HG02678 (cell line): ENCODE measurements around the gene RTP1.
"Not testable (repeated sequence)": the region's sequence is repeated elsewhere in the genome, so short reads cannot be mapped to it uniquely, and the experiment has no call there.

ENCODE experiments used
- ATAC-seq: cut with Tn5 transposase; IDR thresholded peaks from one replicate; pipeline ENCODE4 v1.9.1; 2021; ENCODE audit warnings: mild to moderate bottlenecking, moderate library complexity; ENCODE audit not compliant: unreplicated experiment

The RTP1 gene

GRCh38 chr3:187237741-187238140 is 40.5 kb downstream of the RTP1 start:
- no peak for ATAC-seq

DNA sequence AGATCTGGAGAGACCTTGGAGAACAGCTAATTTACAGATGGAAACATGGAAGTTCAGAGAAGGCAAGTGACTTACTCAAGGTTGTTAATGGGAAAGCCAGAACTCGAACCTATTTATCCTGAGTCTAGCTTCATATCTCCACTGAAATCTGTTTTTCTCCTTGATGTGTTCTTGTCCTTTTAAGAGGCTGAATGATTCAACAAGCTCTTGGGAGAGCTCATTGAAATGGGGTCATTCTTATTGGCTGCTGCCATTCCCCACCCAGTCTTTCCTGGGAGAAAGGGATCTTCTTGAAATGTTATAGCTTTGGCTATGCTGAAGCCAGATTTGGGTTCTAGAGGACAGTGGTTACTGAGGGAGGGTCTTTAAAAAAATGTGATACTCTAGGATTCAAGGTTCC is 41.0 kb downstream of the RTP1 start:
- ATAC-seq, result no peak

- ATAC-seq, result not testable (repeated sequence)
Measured at GRCh38 chr3:187238835-187239234, 41.5 kb downstream of the RTP1 start.

DNA sequence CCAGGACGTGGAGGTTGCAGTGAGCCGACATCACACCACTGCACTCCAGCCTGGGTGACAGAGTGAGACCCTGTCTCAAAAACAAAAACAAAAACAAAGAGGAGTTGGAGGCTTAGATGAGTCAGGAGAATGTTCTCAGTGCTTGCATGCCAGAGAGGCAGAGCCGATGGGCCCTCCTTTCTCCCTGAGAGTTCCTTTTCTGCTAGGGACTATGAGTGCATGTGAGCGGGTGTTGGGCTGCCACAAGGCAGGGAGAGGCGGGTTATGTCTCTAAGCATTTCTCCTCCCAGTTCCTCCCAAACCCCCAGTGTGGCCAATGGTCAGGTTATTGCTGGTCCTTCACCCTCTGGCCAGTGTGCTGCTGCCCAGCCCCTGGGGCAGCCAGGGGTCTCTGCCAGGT is 45.1 kb downstream of the RTP1 start:
- ATAC-seq, result no peak

GRCh38 chr3:187242900-187243299 is 45.6 kb downstream of the RTP1 start:
- no peak for ATAC-seq

- ATAC-seq, result no peak
Measured at GRCh38 chr3:187243933-187244524, 46.7 kb downstream of the RTP1 start.

- no peak for ATAC-seq
Measured at GRCh38 chr3:187247398-187247797, 50.1 kb downstream of the RTP1 start.
